Parathyroid adenoma (tissue), 2 donors: Measurements from ENCODE around the gene MT1X.

Experiments used
- H2AFZ ChIP-seq: fragments of 300-600 bp; sonication (generic); one replicate; pipeline ENCODE4 v1.7.0; 2017; ENCODE audit warnings: antibody characterized with exemption, mild to moderate bottlenecking
- H3K27ac ChIP-seq: fragments of 300-600 bp; sonication (generic); one replicate; pipeline ENCODE4 v1.7.0; 2017
- H3K27me3 ChIP-seq: fragments of 300-600 bp; sonication (generic); one replicate; pipeline ENCODE4 v1.7.0; 2017; ENCODE audit warnings: low read length; ENCODE audit not compliant: control insufficient read depth, insufficient read depth
- H3K36me3 ChIP-seq: fragments of 300-600 bp; sonication (generic); one replicate; pipeline ENCODE4 v1.7.0; 2017; ENCODE audit warnings: low read length; ENCODE audit not compliant: control insufficient read depth, insufficient read depth
- H3K4me1 ChIP-seq: fragments of 300-600 bp; sonication (generic); one replicate; pipeline ENCODE4 v1.7.0; 2017; ENCODE audit warnings: control low read depth
- H3K4me2 ChIP-seq: fragments of 300-600 bp; sonication (generic); one replicate; pipeline ENCODE4 v1.7.0; 2017; ENCODE audit warnings: low read length
- H3K4me3 ChIP-seq: fragments of 300-600 bp; sonication (generic); one replicate; pipeline ENCODE4 v1.7.0; 2017; ENCODE audit warnings: low read depth, low read length
- H3K79me2 ChIP-seq: fragments of 300-600 bp; sonication (generic); one replicate; pipeline ENCODE4 v1.7.0; 2017; ENCODE audit warnings: control low read depth
- H3K9ac ChIP-seq: fragments of 300-600 bp; sonication (generic); one replicate; pipeline ENCODE4 v1.7.0; 2017; ENCODE audit warnings: mild to moderate bottlenecking
- H3K9me3 ChIP-seq: fragments of 300-600 bp; sonication (generic); one replicate; pipeline ENCODE4 v1.7.0; 2017; ENCODE audit warnings: low read length; ENCODE audit not compliant: control insufficient read depth
- TF ChIP-seq, protein P1 (sequence below): fragments of 300-600 bp; sonication (generic); IDR thresholded peaks from one replicate; pipeline ENCODE4 v1.7.0; 2017; ENCODE audit warnings: antibody characterized with exemption, mild to moderate bottlenecking
- donor health status: primary hyperparathyroidism.

The MT1X gene

DNA sequence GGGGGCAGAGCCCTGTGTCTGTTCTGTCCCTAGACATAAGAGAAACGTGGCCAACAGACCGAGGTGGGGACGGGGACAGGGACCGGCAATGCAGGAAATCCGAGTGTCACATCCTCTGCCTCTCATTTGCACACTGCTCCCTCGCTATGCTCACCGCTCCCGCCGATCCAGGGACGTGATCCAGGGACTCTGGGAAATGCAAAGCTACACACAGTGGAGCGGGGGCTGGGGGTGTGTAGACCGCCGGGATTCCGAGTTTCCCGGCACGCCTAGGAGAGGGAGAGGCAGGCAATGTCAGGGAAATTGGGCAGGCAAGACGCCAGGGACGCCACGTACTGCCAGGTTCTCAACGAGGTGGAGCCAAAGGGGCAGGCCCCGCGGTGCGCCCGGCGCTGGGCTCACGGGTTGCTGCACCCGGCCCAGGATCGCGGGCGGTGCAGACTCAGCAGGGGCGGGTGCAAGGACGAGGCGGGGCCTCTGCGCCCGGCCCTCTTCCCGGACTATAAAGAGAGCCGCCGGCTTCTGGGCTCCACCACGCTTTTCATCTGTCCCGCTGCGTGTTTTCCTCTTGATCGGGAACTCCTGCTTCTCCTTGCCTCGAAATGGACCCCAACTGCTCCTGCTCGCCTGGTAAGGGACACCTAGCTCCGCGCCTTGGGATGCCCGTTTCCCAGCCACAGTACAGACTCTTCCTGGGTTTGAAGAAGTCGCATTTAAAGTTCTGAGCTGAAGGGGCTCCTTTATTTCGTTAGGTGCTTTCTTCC is at the start of gene MT1X:
MT1X (plus strand) TSS at position 532 of the 764 bp plus-strand sequence; CDS start at position 603, 71 bp downstream.
- TF ChIP-seq, protein P1, sequence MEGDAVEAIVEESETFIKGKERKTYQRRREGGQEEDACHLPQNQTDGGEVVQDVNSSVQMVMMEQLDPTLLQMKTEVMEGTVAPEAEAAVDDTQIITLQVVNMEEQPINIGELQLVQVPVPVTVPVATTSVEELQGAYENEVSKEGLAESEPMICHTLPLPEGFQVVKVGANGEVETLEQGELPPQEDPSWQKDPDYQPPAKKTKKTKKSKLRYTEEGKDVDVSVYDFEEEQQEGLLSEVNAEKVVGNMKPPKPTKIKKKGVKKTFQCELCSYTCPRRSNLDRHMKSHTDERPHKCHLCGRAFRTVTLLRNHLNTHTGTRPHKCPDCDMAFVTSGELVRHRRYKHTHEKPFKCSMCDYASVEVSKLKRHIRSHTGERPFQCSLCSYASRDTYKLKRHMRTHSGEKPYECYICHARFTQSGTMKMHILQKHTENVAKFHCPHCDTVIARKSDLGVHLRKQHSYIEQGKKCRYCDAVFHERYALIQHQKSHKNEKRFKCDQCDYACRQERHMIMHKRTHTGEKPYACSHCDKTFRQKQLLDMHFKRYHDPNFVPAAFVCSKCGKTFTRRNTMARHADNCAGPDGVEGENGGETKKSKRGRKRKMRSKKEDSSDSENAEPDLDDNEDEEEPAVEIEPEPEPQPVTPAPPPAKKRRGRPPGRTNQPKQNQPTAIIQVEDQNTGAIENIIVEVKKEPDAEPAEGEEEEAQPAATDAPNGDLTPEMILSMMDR, result peak; percentile 4
- Histone ChIP-seq H3K9me3 (no peaks in the 10 kb centered on the region), H3K36me3 (no peaks in the 10 kb centered on the region), H2AFZ (peak within 1 kb of the TSS; percentile 85), H3K27me3 (no peaks in the 10 kb centered on the region), H3K4me3 (peak within 1 kb of the TSS; percentile 72), H3K9ac (peak within 1 kb of the TSS; percentile 17), H3K4me1 (peaks cover 19% of the 10 kb centered on the region), H3K27ac (peak within 1 kb of the TSS; percentile 79), H3K79me2 (no peaks in the 10 kb centered on the region), H3K4me2 (peak within 1 kb of the TSS; percentile 73)

DNA sequence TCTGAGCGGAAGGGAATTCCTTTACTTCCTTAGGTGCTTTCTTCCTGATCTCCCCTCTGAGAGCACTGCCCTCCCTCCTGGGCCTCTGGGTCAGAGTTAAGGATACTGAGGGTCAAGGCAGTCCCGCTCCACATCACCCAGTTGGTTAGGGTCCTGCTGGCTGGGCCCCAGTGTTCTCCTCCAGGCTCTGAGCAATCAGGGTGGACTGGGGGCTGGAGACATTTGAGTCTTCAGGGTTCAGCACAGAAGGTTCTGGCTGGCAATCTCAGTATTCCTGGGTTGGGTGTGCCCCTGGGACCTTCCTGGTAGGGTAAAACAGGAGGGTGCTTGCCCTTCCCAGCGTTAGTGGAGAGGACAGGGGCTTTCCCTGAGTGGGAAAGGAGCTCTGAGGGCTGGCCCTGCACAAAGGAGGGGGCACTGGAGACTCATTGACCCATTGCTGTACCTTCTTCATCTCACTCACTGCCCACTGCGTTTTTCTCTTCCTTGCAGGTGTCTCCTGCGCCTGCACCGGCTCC is 49.4 kb upstream of the MT1X start:
- Histone ChIP-seq H2AFZ (peak overlapping the region; percentile 21), H3K4me3 (peak overlapping the region; percentile 47), H3K4me1 (no peaks in the 10 kb centered on the region), H3K27me3 (no peaks in the 10 kb centered on the region), H3K36me3 (no peaks in the 10 kb centered on the region), H3K9ac (no peak overlapping the region), H3K27ac (no peak overlapping the region), H3K4me2 (peak overlapping the region; percentile 79), H3K79me2 (no peaks in the 10 kb centered on the region), H3K9me3 (no peaks in the 10 kb centered on the region)
- TF ChIP-seq, protein P1, result no peak

DNA sequence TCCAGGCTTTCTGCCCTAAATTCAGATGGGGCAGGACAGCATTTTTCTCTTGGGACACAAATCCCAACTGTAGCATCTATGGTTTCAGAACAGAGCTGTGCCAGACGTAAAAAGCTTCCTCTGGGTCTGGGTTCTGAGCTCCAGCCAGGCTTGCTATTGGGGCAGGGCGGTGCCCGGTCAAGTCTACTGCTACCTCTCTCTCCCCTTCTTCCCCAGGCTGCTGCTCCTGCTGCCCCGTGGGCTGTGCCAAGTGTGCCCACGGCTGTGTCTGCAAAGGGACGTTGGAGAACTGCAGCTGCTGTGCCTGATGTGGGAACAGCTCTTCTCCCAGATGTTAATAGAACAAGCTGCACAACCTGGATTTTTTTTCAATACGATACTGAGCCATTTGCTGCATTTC is 48.7 kb upstream of the MT1X start:
- no peak overlapping the region for H3K9ac ChIP-seq
- H3K27me3 ChIP-seq, result no peaks in the 10 kb centered on the region
- TF ChIP-seq, protein P1, result no peak
- H3K4me3 ChIP-seq, result no peak overlapping the region
- H3K27ac ChIP-seq, result no peak overlapping the region
- H3K79me2 ChIP-seq, result no peaks in the 10 kb centered on the region
- no peak overlapping the region for H2AFZ ChIP-seq
- no peak overlapping the region for H3K4me2 ChIP-seq
- H3K4me1 ChIP-seq, result no peaks in the 10 kb centered on the region
- no peaks in the 10 kb centered on the region for H3K9me3 ChIP-seq
- H3K36me3 ChIP-seq, result no peaks in the 10 kb centered on the region

DNA sequence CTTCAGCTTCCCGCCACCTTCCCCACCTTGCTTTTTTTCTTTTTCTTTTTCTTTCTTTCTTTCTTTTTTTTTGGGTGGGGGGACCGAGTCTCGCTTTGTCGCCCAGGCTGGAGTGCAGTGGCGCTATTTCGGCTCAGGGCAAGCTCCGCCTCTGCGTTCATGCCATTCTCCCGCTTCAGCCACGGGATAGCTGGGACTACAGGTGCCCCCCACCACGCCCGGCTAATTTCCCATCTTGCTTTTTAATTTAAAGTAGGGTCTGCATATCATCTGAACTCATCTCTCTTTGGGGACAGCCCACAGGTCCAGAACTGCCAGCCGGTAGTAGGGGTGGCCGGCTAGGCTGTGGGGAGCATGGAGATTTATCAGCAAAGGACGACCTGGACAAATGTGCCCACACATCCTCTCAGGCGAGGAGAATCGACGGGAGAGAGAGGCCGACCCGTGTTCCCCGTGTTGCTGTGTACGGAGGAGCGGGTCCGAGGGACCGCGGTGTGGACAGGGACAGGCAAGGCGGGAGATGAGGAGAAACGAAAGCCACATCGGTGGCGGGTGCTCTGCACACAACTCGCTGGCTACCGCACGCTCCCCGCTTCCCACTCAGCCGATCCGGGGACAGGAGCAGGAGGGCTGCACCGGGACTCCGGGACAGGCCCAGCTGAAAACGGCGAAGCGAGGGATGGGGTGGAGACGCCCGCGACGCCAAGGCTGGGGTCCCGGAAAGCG is 47.4 kb upstream of the MT1X start:
- no peaks in the 10 kb centered on the region for H3K27me3 ChIP-seq
- no peak overlapping the region for H3K4me3 ChIP-seq
- H3K79me2 ChIP-seq, result no peaks in the 10 kb centered on the region
- H3K36me3 ChIP-seq, result no peaks in the 10 kb centered on the region
- TF ChIP-seq, protein P1, result no peak
- H3K9ac ChIP-seq, result no peak overlapping the region
- H3K27ac ChIP-seq, result no peak overlapping the region
- peak overlapping the region; percentile 20 for H2AFZ ChIP-seq
- no peaks in the 10 kb centered on the region for H3K4me1 ChIP-seq
- no peaks in the 10 kb centered on the region for H3K9me3 ChIP-seq
- peak overlapping the region; percentile 44 for H3K4me2 ChIP-seq
